Caco-2 (cell line): Measurements from ENCODE around the gene TSPYL2. TPM values are rescaled to one million over a fixed set of nuclear protein-coding genes. Genes with fewer than 3 reads are reported as not detected.

Source experiments
- BruUV-seq: library from RNA; stranded (reverse); fragments of 400-500 nt; replicated peaks from 2 replicates; lab custom pipeline; 2021; lab: Mats Ljungman, UMichigan
- CTCF ChIA-PET: fragments of 300-600 bp; sonication (Branson Sonifier 250); formaldehyde crosslinking; loops from one replicate; lab custom pipeline; 2022; ENCODE audit warnings: antibody characterized with exemption; lab: Charles Lee
- POLR2A ChIA-PET: fragments of 300-600 bp; sonication (Branson Sonifier 250); formaldehyde crosslinking; loops from one replicate; lab custom pipeline; 2022; ENCODE audit warnings: antibody characterized with exemption; lab: Charles Lee
- DNase-seq, 2 experiments: peaks; one replicate each; pipeline versions ENCODE4 v3.0.0 to v3.0.0-alpha.2; 2020 to 2022
- H3K27me3 ChIP-seq: replicated peaks from 2 replicates; pipeline ENCODE4 v1.6.0; 2011; ENCODE audit warnings: low read length; ENCODE audit not compliant: control insufficient read depth, insufficient read depth
- H3K36me3 ChIP-seq: 2 replicates; pipeline ENCODE4 v1.5.1; 2011; ENCODE audit warnings: low read length; ENCODE audit not compliant: control insufficient read depth, insufficient read depth
- H3K4me1 ChIP-seq: fragments of 250-450 bp; sonication (Bioruptor Pico); 2 replicates; pipeline ENCODE4 v1.5.1; 2020; ENCODE audit warnings: mild to moderate bottlenecking
- H3K4me3 ChIP-seq: 2 replicates; pipeline ENCODE4 v1.5.1; 2011; ENCODE audit warnings: low read depth, mild to moderate bottlenecking, control low read depth, low read length
- H3K9me3 ChIP-seq: fragments of 250-450 bp; sonication (Bioruptor Pico); 2 replicates; pipeline ENCODE4 v1.5.1; 2020; ENCODE audit warnings: mild to moderate bottlenecking, moderate library complexity
- H3K27ac Mint-ChIP-seq: one replicate; pipeline ENCODE4 v1.8.0; 2022; ENCODE audit warnings: mixed read lengths; ENCODE audit not compliant: unreplicated experiment
- H3K27me3 Mint-ChIP-seq: one replicate; pipeline ENCODE4 v1.8.0; 2022; ENCODE audit warnings: mixed read lengths; ENCODE audit not compliant: insufficient read depth, unreplicated experiment
- H3K36me3 Mint-ChIP-seq: one replicate; pipeline ENCODE4 v1.8.0; 2022; ENCODE audit warnings: mild to moderate bottlenecking, mixed read lengths; ENCODE audit not compliant: insufficient read depth, unreplicated experiment
- H3K4me1 Mint-ChIP-seq: one replicate; pipeline ENCODE4 v1.8.0; 2022; ENCODE audit warnings: low read depth, mixed read lengths; ENCODE audit not compliant: unreplicated experiment
- H3K4me3 Mint-ChIP-seq: one replicate; pipeline ENCODE4 v1.8.0; 2022; ENCODE audit warnings: mild to moderate bottlenecking, moderate library complexity, mixed read lengths; ENCODE audit not compliant: unreplicated experiment
- H3K9me3 Mint-ChIP-seq: one replicate; pipeline ENCODE4 v1.8.0; 2022; ENCODE audit warnings: mixed read lengths; ENCODE audit not compliant: unreplicated experiment
- intact Hi-C: fragments of 100-400 bp; cut with micrococcal nuclease; formaldehyde crosslinking; loops from one replicate; pipeline ENCODE4 v1.10.0; 2022; ENCODE audit not compliant: unreplicated experiment
- total RNA-seq: library from RNA; stranded (reverse); gene quantifications from 2 replicates; pipeline ENCODE4 v1.2.3, GENCODE V29; 2022
- TF ChIP-seq, protein P1 (sequence below), 2 experiments: fragments of 200-600 bp in 1 of 2; IDR thresholded peaks; 1 replicate in 1 of 2; 2 replicates in 1 of 2; pipeline versions ENCODE4 v1.5.1 to v1.8.0; 2011 to 2022; ENCODE audit warnings: antibody characterized with exemption in 1 of 2, control low read depth in 1 of 2, inconsistent platforms in 1 of 2, low read depth in 1 of 2, low read length in 1 of 2, mild to moderate bottlenecking in 1 of 2, moderate library complexity in 1 of 2; ENCODE audit not compliant: insufficient read depth in 1 of 2, severe bottlenecking in 1 of 2, unreplicated experiment in 1 of 2

Gene TSPYL2
- total RNA-seq, 1 experiment from 2014 or later, result 30.9 TPM

- Mint-ChIP-seq H3K36me3 (no peaks in the 10 kb centered on the region), H3K9me3 (no peaks in the 10 kb centered on the region), H3K27ac (no peak overlapping the region), H3K27me3 (peaks cover 1% of the 10 kb centered on the region), H3K4me3 (no peak overlapping the region), H3K4me1 (no peaks in the 10 kb centered on the region)
- TF ChIP-seq, protein P1, sequence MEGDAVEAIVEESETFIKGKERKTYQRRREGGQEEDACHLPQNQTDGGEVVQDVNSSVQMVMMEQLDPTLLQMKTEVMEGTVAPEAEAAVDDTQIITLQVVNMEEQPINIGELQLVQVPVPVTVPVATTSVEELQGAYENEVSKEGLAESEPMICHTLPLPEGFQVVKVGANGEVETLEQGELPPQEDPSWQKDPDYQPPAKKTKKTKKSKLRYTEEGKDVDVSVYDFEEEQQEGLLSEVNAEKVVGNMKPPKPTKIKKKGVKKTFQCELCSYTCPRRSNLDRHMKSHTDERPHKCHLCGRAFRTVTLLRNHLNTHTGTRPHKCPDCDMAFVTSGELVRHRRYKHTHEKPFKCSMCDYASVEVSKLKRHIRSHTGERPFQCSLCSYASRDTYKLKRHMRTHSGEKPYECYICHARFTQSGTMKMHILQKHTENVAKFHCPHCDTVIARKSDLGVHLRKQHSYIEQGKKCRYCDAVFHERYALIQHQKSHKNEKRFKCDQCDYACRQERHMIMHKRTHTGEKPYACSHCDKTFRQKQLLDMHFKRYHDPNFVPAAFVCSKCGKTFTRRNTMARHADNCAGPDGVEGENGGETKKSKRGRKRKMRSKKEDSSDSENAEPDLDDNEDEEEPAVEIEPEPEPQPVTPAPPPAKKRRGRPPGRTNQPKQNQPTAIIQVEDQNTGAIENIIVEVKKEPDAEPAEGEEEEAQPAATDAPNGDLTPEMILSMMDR (IDR thresholded peaks at IDR 0.05; ENCODE audit: insufficient read depth in 1 of 2, low read depth in 1 of 2, low read length in 1 of 2, severe bottlenecking in 1 of 2, unreplicated experiment in 1 of 2), result no peak
- no peak overlapping the region for H3K4me3 ChIP-seq
- H3K36me3 ChIP-seq, result no peaks in the 10 kb centered on the region
- ChIA-PET CTCF (no interaction called here), POLR2A (interaction anchor here (0.5 kb wide), 1 partner anchor 33 kb away, joined by 3 read pairs; no protein-coding TSS in a partner anchor)
- intact Hi-C loops, result no loop called here
- no peaks in the 10 kb centered on the region for H3K27me3 ChIP-seq
- no peak for DNase-seq
- no peaks in the 10 kb centered on the region for H3K9me3 ChIP-seq
- H3K4me1 ChIP-seq, result no peaks in the 10 kb centered on the region
- BruUV-seq, result no TSS peak
These were observed 33.0 kb upstream of the TSPYL2 start for GRCh38 chrX:53049127-53049517.

GRCh38 chrX:53050841-53051240 is 31.3 kb upstream of the TSPYL2 start:
- Mint-ChIP-seq H3K9me3 (no peaks in the 10 kb centered on the region), H3K4me1 (no peaks in the 10 kb centered on the region), H3K36me3 (no peaks in the 10 kb centered on the region), H3K27ac (no peak overlapping the region), H3K4me3 (no peak overlapping the region), H3K27me3 (no peaks in the 10 kb centered on the region)
- no peaks in the 10 kb centered on the region for H3K4me1 ChIP-seq
- no peak overlapping the region for H3K4me3 ChIP-seq
- POLR2A ChIA-PET, result no interaction called here
- TF ChIP-seq, protein P1 (IDR thresholded peaks at IDR 0.05; ENCODE audit: insufficient read depth in 1 of 2, low read depth in 1 of 2, low read length in 1 of 2, severe bottlenecking in 1 of 2, unreplicated experiment in 1 of 2), result no peak
- CTCF ChIA-PET, result no interaction called here
- intact Hi-C loops, result no loop called here
- no peaks in the 10 kb centered on the region for H3K9me3 ChIP-seq
- no peak for DNase-seq
- BruUV-seq, result no TSS peak
- no peaks in the 10 kb centered on the region for H3K36me3 ChIP-seq
- no peaks in the 10 kb centered on the region for H3K27me3 ChIP-seq

- H3K27me3 ChIP-seq, result no peaks in the 10 kb centered on the region
- H3K4me3 ChIP-seq, result no peak overlapping the region
- no peak for DNase-seq
- Mint-ChIP-seq H3K27ac (no peak overlapping the region), H3K27me3 (no peaks in the 10 kb centered on the region), H3K36me3 (no peaks in the 10 kb centered on the region), H3K4me3 (no peak overlapping the region), H3K9me3 (no peaks in the 10 kb centered on the region), H3K4me1 (no peaks in the 10 kb centered on the region)
- BruUV-seq, result no TSS peak
- intact Hi-C loops, result no loop called here
- H3K9me3 ChIP-seq, result no peaks in the 10 kb centered on the region
- TF ChIP-seq, protein P1 (IDR thresholded peaks at IDR 0.05; ENCODE audit: insufficient read depth in 1 of 2, low read depth in 1 of 2, low read length in 1 of 2, severe bottlenecking in 1 of 2, unreplicated experiment in 1 of 2), result no peak
- POLR2A ChIA-PET, result no interaction called here
- CTCF ChIA-PET, result no interaction called here
- H3K36me3 ChIP-seq, result no peaks in the 10 kb centered on the region
- no peaks in the 10 kb centered on the region for H3K4me1 ChIP-seq
These were observed 26.8 kb upstream of the TSPYL2 start for GRCh38 chrX:53055244-53055849.
